Measurements from ENCODE around the gene LRRC9. TPM values are rescaled to one million over a fixed set of nuclear protein-coding genes. Genes with fewer than 3 reads are reported as not detected.
"Not testable (repeated sequence)": the region's sequence is repeated elsewhere in the genome, so short reads cannot be mapped to it uniquely, and the experiment has no call there.

Gene LRRC9
- total RNA-seq, 4 donors from 2014 or later, result not detected

- no peak for TF ChIP-seq POLR2A (IDR thresholded peaks at IDR 0.05)
- TF ChIP-seq, protein P1, sequence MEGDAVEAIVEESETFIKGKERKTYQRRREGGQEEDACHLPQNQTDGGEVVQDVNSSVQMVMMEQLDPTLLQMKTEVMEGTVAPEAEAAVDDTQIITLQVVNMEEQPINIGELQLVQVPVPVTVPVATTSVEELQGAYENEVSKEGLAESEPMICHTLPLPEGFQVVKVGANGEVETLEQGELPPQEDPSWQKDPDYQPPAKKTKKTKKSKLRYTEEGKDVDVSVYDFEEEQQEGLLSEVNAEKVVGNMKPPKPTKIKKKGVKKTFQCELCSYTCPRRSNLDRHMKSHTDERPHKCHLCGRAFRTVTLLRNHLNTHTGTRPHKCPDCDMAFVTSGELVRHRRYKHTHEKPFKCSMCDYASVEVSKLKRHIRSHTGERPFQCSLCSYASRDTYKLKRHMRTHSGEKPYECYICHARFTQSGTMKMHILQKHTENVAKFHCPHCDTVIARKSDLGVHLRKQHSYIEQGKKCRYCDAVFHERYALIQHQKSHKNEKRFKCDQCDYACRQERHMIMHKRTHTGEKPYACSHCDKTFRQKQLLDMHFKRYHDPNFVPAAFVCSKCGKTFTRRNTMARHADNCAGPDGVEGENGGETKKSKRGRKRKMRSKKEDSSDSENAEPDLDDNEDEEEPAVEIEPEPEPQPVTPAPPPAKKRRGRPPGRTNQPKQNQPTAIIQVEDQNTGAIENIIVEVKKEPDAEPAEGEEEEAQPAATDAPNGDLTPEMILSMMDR (IDR thresholded peaks at IDR 0.05), result no peak
- no peak overlapping the region for H3K4me3 ChIP-seq
- H3K36me3 ChIP-seq, result no peaks in the 10 kb centered on the region
- H3K27ac ChIP-seq, result no peak overlapping the region
- H3K9me3 ChIP-seq, result no peaks in the 10 kb centered on the region
- H3K4me1 ChIP-seq, result no peaks in the 10 kb centered on the region
- no peaks in the 10 kb centered on the region for H3K27me3 ChIP-seq
- intact Hi-C loops (cut with DNase I), result no loop called here
- no peak for DNase-seq
- 52 to 74% methylated on average over 2 of the region's 2 CpGs for WGBS, 2 donors
Measured at GRCh38 chr14:60002819-60003492, 83.0 kb downstream of the LRRC9 start.

DNA sequence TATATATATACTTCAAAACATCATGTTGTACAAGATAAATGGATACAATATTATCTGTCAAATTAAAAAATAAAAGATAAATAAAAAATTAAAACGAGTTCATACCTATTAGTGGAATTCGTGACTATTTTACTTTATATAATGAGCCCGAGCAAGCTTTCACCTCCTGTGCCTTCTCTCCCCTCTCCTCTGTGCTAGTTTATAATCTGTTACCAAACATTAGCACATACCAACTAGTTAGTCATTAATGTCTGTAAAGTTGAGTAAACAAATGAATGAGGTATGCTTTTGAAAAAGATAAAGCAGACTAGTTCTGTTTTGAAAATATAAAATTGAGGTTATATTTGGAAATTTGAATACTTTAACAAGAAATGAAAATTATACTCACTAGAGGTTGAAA lies 84.0 kb downstream of the LRRC9 start:
- no peaks in the 10 kb centered on the region for H3K9me3 ChIP-seq
- H3K36me3 ChIP-seq, result no peaks in the 10 kb centered on the region
- no peak overlapping the region for H3K27ac ChIP-seq
- H3K27me3 ChIP-seq, result no peaks in the 10 kb centered on the region
- H3K4me3 ChIP-seq, result no peak overlapping the region
- intact Hi-C loops (cut with DNase I), result no loop called here
- 36 to 52% methylated on average over 3 of the region's 3 CpGs for WGBS, 2 donors
- no peak for TF ChIP-seq POLR2A (IDR thresholded peaks at IDR 0.05)
- TF ChIP-seq, protein P1 (IDR thresholded peaks at IDR 0.05), result no peak
- no peaks in the 10 kb centered on the region for H3K4me1 ChIP-seq
- no peak for DNase-seq

DNA sequence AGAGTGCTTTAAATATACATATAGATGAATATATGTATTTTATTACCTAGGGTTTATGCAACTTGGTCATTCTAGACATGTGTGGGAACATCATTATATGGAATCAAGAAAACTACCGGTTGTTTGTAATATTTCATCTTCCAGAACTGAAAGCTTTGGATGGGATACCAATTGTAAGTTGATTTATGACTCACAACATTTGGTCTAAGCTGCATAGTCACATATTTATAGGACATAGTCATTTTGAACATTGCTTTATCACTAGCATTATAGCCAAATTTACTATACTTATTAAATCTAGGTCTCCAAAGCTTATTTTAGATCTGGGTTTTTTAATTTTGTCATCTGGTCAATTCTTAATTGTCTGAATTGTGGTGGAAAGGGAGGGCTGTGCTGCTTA lies 88.1 kb downstream of the LRRC9 start:
- no peaks in the 10 kb centered on the region for H3K4me1 ChIP-seq
- WGBS, 2 donors, result 63 to 65% methylated on average over 1 of the region's 1 CpG
- H3K27ac ChIP-seq, result no peak overlapping the region
- no peaks in the 10 kb centered on the region for H3K36me3 ChIP-seq
- H3K9me3 ChIP-seq, result no peaks in the 10 kb centered on the region
- H3K27me3 ChIP-seq, result no peaks in the 10 kb centered on the region
- H3K4me3 ChIP-seq, result no peak overlapping the region
- no peak for TF ChIP-seq POLR2A (IDR thresholded peaks at IDR 0.05)
- TF ChIP-seq, protein P1 (IDR thresholded peaks at IDR 0.05), result no peak
- intact Hi-C loops (cut with DNase I), result no loop called here
- DNase-seq, result no peak

DNA sequence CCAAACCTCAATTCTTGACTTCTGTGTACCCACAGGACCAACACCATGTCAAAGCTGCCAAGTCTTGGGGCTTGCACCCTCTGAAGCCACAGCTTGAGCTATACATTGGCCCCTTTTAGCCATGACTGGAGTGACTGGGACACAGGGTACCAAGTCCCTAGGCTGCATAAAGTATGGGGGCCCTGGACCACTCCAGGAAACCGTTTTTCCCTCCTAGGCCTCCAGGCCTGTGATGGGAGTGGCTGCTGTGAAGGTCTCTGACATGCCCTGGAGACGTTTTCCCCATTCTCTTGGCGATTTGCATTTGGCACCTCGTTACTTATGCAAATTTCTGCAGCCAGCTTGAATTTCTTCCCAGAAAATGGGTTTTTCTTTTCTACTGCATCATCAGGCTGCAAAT lies 90.3 kb downstream of the LRRC9 start:
- H3K27ac ChIP-seq; DNase-seq; H3K27me3 ChIP-seq; H3K9me3 ChIP-seq; H3K4me3 ChIP-seq; H3K36me3 ChIP-seq; H3K4me1 ChIP-seq; intact Hi-C loops (cut with DNase I): not testable (repeated sequence)
- 15 to 27% methylated on average over 4 of the region's 4 CpGs for WGBS, 2 donors

- H3K4me1 ChIP-seq, result no peaks in the 10 kb centered on the region
- no peaks in the 10 kb centered on the region for H3K9me3 ChIP-seq
- no peak for TF ChIP-seq POLR2A (IDR thresholded peaks at IDR 0.05)
- TF ChIP-seq, protein P1 (IDR thresholded peaks at IDR 0.05), result no peak
- H3K4me3 ChIP-seq, result no peak overlapping the region
- no peak overlapping the region for H3K27ac ChIP-seq
- no peak for DNase-seq
- H3K27me3 ChIP-seq, result no peaks in the 10 kb centered on the region
- intact Hi-C loops (cut with DNase I), result no loop called here
- 48 to 67% methylated on average over 1 of the region's 1 CpG for WGBS, 2 donors
- no peaks in the 10 kb centered on the region for H3K36me3 ChIP-seq
Measured at GRCh38 chr14:60014402-60014801, 94.5 kb downstream of the LRRC9 start.

DNA sequence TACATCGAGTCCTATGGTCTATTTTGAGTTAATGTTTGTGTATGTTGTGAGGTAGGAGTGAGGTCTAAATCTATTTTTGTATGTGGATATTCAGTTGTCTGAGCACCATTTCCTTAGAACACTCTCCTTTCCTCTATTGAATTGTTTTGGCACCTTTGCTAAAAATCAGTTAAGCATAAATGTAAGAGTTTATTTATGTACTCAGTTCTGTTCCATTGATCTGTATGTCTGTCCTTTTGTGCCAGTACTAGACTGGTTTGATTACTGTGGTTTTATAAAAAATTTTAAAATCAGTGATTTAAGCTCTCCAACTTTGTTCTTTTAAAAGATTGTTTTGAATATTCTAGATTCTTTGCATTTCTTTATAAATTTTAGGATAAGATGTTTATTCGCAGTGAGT lies 101.7 kb downstream of the LRRC9 start:
- no peak overlapping the region for H3K4me3 ChIP-seq
- H3K9me3 ChIP-seq, result no peaks in the 10 kb centered on the region
- no peaks in the 10 kb centered on the region for H3K4me1 ChIP-seq
- 50 to 65% methylated on average over 2 of the region's 2 CpGs for WGBS, 2 donors
- H3K27ac ChIP-seq, result no peak overlapping the region
- no peaks in the 10 kb centered on the region for H3K36me3 ChIP-seq
- no peak for DNase-seq
- intact Hi-C loops (cut with DNase I), result no loop called here
- H3K27me3 ChIP-seq, result no peaks in the 10 kb centered on the region
- TF ChIP-seq POLR2A (IDR thresholded peaks at IDR 0.05), result no peak
- TF ChIP-seq, protein P1 (IDR thresholded peaks at IDR 0.05), result no peak
